Femur (tissue), 1 donor: ENCODE data around the gene COL4A1.
A peak's percentile ranks its signal among the peaks of the same experiment; 100 is the strongest.

ENCODE experiments used
- DNase-seq: peaks from one replicate; pipeline ENCODE4 v3.0.0-alpha.2; 2017

The COL4A1 gene

DNA sequence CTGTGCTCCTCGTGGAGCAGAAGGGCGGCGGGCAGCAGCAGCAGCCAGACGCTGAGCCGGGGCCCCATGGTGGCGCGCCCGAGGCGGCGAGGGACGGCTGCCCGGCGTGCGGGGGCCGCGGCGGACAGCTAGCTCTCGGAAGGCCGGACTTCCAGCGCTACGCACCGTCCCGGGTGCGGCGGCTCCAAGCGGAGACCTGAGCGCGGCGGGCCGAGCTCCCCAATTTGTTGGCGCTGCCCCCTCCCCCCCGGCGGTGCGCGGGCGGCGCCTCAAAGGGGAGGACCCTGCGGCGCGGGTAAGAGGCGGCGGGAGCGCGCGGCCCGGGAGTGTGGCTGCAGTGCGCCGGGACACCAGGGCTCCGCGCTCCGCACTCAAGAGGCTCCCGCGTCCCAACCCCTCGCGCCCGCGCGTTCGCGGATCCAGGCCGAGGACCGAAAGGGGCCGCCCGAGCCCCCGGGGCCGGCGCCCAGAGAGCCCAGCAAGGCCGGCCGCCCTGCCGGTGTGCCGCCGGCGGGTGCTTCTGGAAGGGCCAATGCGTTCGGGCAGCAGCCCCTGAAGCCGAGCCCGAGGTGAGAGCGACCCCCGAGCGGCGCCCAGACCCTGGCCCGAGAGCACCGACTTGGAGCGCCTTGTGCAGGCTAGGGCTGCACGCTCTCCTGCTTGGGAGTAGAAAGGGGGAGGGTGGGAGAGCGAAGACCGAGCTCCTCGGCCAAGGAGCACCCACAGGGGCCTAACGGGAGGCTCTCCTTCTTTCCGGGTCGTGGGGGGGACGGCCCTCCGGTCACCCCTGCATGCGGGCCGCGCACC lies at the start of gene COL4A1, which contains the start of gene COL4A2:
COL4A1 (minus strand) TSS at position 198 of the 807 bp plus-strand sequence; CDS start at position 68, 130 bp downstream.
COL4A2 (plus strand) TSS at position 325 of the 807 bp plus-strand sequence. CDS start 620 bp downstream, outside the sequence.
- peak; percentile 86 for DNase-seq

DNA sequence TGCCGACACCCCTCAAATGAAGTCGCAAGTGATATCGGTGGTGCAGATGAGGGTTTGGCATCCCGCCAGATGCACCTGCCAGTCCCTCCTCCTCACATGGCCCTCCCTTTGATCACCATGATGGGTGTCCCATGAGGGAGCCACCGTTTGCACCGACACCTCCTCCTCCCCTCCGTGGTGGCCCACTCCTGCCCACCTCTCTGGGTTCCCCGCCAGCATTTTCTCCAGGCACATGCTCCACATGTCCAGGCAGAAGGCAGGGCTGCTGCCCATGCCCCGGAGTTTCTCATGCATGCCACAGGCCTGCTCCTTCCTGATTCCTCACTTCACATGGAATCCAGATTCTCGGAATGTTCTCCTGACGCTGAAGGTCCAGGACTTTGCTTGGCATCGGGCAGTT lies 49.4 kb upstream of the COL4A1 start:
- DNase-seq: no peak

DNA sequence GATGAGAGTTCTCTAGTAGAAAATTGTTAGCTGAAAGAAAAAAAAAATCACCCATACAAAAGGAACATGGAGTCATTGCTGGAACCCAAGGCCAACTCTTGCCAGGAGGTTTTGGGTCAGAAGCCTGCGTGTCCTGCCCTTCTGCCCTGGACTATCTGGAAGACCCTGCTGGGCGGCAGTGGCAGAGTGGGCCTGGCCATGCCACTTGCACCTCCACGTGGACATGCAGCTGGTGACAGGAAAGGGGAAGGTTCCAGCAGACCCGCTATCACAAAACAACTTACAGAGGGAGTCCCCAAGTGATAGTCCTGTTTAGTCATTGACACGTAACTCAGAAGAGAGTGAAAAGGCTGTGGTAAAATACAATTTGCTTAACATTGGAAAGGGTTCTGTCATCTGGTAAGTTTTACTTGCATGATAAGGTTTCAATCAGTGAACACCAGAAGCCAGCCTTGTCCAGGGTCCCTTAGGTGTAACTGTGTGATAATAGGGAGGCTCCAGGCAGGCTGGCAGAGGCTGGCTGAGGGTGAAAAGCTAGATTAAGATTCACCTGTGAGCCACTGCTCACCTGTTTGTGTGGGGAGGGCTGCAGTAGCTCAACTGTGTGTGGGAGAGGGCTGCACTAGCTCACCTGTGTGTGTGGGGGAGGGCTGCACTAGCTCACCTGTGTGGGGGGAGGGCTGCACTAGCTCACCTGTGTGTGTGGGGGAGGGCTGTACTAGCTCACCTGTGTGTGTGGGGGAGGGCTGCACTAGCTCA lies 47.9 kb upstream of the COL4A1 start:
- DNase-seq: no peak

DNA sequence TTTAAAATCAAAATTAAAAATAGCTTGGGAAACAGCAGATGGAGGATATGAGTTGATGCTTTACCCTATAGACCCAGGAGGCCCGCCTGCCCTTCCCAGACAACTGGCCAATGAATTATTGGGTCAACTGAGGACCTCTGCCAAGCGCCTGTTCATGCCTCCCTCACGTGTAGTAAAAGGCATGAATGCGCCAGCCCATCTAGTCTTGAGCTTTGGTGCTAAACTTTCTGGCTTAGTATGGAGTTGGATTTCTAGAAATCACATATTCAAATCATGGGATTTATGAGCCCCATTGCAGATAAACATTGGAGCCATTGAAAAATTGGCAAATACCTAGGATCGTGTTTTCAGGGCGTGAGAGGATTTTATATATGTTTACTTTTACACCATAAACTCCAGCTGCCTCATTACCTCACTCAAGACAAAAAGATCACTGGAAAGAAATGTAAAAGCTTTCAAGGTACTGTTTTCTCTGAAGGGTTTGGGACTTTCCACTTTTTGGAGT lies 47.2 kb upstream of the COL4A1 start:
- no peak for DNase-seq

- DNase-seq: no peak
Measured at GRCh38 chr13:110353339-110353977, 46.5 kb upstream of the COL4A1 start.

DNA sequence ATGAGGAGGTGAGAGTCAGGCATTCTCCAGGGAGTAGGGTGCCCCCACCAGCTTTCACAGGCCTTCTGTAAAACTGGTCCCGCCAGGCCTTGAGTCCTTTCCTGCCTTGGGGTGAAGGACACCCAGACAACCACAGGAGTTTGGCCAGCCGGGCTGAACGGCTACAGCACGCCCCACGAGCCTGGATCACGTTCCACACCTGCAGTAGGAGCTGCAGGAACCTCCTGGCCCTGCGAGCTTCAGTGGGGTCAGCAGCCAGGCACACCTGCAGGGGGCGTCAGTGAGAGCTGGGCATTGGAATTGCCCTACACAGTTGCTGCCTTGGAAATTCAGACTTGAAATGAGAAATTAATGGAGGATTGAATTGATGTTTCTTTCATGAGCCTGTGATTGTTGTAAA lies 45.8 kb upstream of the COL4A1 start:
- DNase-seq: no peak

DNA sequence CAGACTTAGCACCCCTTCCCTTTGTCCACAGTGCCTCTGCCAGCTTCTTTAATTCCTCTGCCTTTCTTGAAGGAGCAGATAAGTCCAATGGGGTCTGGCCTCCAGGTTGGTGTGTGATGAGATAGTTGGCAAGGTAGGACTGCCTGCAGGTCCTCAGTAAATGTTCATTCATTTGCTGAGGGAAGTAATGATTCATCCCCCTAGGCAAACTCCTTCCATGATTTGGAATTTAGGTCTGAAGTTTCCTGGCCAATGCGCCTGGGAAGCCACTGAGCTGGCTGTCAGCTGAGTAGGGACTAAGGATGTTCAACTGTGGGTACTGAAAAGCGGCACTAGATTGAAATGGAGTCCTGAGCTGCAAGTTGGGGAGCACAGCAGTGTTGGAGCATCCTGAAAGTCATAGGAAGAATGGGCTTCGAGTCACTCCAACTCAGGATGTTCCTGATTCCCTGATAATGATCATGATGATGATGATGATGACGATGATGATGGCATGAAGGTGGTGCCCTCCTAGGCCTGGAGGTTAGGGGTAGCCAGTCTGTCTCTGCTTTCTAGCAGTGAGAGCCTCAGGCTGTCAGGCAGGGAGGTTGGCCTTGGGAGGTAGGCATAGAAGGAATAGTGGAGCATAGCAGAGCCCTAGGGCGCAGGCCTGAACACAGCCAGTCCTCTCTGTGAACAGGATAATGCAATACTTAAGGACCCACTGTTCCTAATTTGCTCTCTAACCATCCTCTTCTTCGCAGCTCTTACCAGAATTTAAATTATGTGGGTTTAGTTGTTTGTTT lies 44.9 kb upstream of the COL4A1 start:
- DNase-seq: no peak

DNA sequence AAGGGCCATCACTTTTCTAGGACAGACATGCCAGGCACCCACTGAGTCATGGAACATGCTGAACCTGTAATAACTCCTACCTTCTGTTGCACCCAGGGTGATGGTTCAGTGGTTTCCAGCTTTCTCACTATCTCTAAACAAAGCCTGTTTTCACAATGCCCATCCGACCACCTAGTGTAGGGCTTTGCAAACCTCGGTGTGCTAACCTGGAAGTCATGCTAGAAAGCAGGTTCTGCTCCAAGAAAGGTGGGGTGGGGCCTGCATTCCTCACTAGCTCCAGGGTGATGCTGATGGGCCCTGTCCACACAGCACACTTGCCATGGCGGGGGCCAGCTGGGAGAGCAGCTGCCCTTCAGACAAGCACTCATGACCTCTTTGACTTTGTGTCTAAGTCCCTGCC lies 43.6 kb upstream of the COL4A1 start:
- no peak for DNase-seq

- DNase-seq: no peak
Measured at GRCh38 chr13:110350049-110350448, 43.1 kb upstream of the COL4A1 start.

DNA sequence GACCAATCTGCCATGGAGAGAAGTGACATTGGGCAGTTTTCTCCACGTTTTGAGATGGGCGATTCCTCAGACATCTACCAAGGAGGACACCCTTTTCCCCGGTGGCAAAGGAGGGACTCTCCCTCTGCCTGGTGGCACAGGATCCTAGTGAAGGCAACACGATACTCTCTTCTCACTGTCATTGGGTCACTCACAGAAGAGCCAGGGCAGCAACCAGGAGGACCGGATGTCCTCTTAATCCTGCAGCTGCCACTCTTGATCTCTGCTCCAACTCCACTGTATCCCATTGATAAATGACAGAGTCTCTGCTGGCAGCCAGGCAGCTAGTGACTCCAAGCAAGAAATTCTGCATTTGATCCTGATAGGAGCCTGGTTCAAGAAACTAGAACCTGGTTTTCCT lies 42.3 kb upstream of the COL4A1 start:
- peak; percentile 61 for DNase-seq

GRCh38 chr13:110348309-110349105 lies 41.5 kb upstream of the COL4A1 start:
- DNase-seq: no peak

GRCh38 chr13:110347535-110348308 lies 40.8 kb upstream of the COL4A1 start:
- DNase-seq: no peak

GRCh38 chr13:110347088-110347487 lies 40.1 kb upstream of the COL4A1 start:
- no peak for DNase-seq

DNA sequence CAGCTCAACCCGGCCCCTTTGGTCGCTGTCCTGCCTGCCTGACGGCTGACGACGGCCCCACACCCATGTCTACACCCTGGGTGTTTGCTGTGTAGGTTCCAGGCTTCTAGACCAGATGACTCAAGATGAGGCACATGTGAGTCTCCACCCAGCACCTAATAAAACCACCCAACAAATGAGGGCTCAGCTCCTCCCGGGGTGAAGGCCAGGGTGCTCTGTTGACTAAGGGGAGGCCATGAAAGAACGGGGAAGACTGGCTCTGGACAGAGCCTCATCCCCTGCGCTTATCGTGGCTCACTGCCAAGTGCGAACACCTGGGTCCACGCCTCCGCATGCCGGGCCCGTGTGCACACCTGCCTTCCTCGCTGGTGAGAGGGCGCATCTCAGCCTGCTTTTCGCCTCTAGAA lies 39.7 kb upstream of the COL4A1 start:
- no peak for DNase-seq

DNA sequence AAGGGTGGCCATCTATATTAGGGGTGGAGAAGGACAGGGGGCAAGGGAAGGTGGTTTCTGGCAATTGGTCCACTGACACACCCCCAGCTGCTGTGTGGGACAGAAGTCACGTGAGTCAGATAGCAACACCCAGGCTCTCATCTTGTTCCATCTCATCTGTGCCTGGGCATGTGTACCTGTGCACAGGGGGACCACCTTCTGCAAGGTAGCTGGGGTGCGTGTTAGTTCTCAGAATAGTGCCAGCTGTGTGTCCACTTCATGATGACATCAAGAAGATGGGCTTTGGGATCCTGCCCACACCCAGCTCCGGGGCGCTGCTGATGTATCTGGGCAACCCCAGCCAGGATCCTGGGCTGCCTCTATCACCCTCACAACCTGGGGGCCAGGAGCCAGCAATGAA lies 38.7 kb upstream of the COL4A1 start:
- DNase-seq: peak; percentile 8

GRCh38 chr13:110345266-110345665 lies 38.3 kb upstream of the COL4A1 start:
- peak; percentile 6 for DNase-seq

DNA sequence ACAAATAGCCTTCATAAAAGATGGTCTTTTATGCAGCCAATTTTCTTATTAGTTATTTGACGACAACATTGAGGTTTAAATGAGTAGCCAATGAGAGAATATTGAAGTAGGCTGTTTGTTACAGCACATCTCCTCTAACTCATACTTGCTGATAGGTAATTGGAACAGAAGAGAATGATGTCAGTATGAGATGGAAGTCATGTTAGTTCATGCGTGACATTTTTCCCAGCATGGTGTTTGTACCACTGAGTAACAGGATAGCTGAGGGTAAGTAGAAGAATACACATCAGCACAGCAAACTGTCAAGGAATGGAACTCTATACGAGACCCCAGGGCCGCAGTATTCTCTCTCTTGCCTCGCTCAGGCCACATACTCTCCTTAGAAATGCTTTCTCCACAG lies 37.4 kb upstream of the COL4A1 start:
- DNase-seq: no peak

- peak; percentile 23 for DNase-seq
Measured at GRCh38 chr13:110343241-110343865, 36.4 kb upstream of the COL4A1 start.

DNA sequence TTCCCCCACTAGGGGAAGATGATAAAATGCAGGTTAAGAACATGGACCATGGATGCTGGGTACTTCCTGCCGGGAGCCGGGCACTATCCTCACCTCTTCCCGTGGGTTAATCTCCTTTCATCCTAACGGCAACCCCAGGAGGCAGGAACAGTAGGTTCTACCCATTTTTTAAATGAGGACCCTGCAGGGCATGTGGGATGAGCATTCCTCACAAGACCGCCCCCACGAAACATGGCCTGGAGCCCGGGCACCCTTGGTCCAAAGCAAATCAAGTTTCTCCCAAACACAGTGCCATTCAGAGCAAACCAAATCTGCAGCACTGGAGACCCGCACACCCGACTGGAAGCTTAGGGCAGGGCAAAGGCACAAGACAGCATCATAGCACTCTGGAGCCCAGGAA lies 35.5 kb upstream of the COL4A1 start:
- no peak for DNase-seq
